Esophagus muscularis mucosa (tissue), 4 donors: Measurements from ENCODE around the gene LTBP1. TPM values are rescaled to one million over a fixed set of nuclear protein-coding genes. Genes with fewer than 3 reads are reported as not detected.
A peak's percentile ranks its signal among the peaks of the same experiment; 100 is the strongest.
"Not testable (repeated sequence)": the region's sequence is repeated elsewhere in the genome, so short reads cannot be mapped to it uniquely, and the experiment has no call there.

Experiments
- DNase-seq: peaks from one replicate; pipeline ENCODE4 v3.0.0-alpha.2; 2017; ENCODE audit errors: extremely low spot score
- H3K27ac ChIP-seq, 4 donors: fragments of 200-600 bp; sonication (generic); replicated peaks in 1 of 4; 1 replicate in 3 of 4; 2 replicates in 1 of 4; pipeline ENCODE4 v1.5.1; 2016 to 2019; ENCODE audit warnings: mild to moderate bottlenecking in 1 of 4
- H3K27me3 ChIP-seq, 4 donors: fragments of 200-600 bp; sonication (generic); one replicate each; pipeline versions ENCODE4 v1.5.1 to v1.6.0; 2016 to 2019
- H3K36me3 ChIP-seq, 4 donors: fragments of 200-600 bp; sonication (generic); one replicate each; pipeline ENCODE4 v1.5.1; 2016 to 2019
- H3K4me1 ChIP-seq, 4 donors: fragments of 200-600 bp; sonication (generic); one replicate each; pipeline ENCODE4 v1.5.1; 2016 to 2019
- H3K4me3 ChIP-seq, 4 donors: fragments of 200-600 bp; sonication (generic); 1 replicate in 2 of 4; 2 replicates in 2 of 4; pipeline ENCODE4 v1.5.1; 2016 to 2019; ENCODE audit warnings: mild to moderate bottlenecking in 4 of 4, moderate library complexity in 1 of 4
- H3K9me3 ChIP-seq, 4 donors: fragments of 200-600 bp; sonication (generic); 1 replicate in 3 of 4; 2 replicates in 1 of 4; pipeline ENCODE4 v1.5.1; 2016 to 2019
- EP300 ChIP-seq: sonication (generic); formaldehyde crosslinking; IDR thresholded peaks from one replicate; pipeline ENCODE4 v1.6.1; 2017; ENCODE audit warnings: antibody characterized with exemption
- POLR2A ChIP-seq: fragments of 450-650 bp; IDR thresholded peaks from one replicate; pipeline ENCODE4 v1.6.1; 2017; ENCODE audit warnings: antibody characterized with exemption, moderate library complexity, mild to moderate bottlenecking, low read depth
- POLR2AphosphoS5 ChIP-seq, 2 donors: sonication (generic); formaldehyde crosslinking; IDR thresholded peaks; one replicate each; pipeline ENCODE4 v1.6.1; 2017; ENCODE audit warnings: antibody characterized with exemption in 2 of 2
- WGBS: methylation state at CpG from one replicate; pipeline ENCODE4 v1.1.5; 2018; 5-methylcytosine and 5-hydroxymethylcytosine counted together
- intact Hi-C: fragments of 100-400 bp; cut with DNase I; formaldehyde crosslinking; loops from one replicate; pipeline ENCODE4 v1.15.1; 2023
- total RNA-seq, 4 donors: library from RNA; depleted of rRNA; stranded (reverse); fragments of >200 nt; gene quantifications; one replicate each; pipeline versions ENCODE4 v1.1.0 to v1.2.1, GENCODE V29; 2016
- TF ChIP-seq, protein P1 (sequence below), 3 experiments: fragments of 200-600 bp in 2 of 3; fragments of 450-650 bp in 1 of 3; sonication (generic) in 2 of 3; IDR thresholded peaks; one replicate each; pipeline ENCODE4 v1.5.1; 2017 to 2019; ENCODE audit warnings: antibody characterized with exemption in 3 of 3, mild to moderate bottlenecking in 2 of 3, moderate library complexity in 1 of 3

The LTBP1 gene
- total RNA-seq, 4 donors from 2014 or later = 254 to 465 (median 368) TPM

DNA sequence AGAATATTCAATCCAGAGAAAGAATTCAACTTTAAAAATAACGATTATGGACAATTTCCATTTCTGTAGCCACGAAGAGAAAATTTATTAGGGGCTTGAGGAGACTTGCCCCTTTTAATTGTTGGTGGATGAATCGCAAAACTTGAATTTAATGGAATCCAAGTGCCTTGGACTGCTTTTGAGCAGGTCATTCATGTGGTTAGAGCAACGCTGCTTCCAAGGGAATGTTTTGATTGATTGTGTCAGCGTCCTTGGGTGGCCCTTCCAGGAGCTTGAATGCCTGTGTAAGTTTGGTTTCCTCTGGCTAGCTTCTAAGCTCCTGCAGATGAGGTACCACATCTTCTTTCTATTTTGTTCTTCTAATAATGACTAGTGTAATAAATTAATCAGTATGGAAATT, 213.4 kb downstream of the LTBP1 start:
- intact Hi-C loops = no loop called here
- H3K36me3 ChIP-seq = peaks cover 0 to 3% (median 0%) of the 10 kb centered on the region in 4 donors
- H3K4me1 ChIP-seq = peaks cover 15 to 66% (median 55%) of the 10 kb centered on the region in 4 donors
- 70% methylated on average over 5 of the region's 5 CpGs for WGBS
- H3K27ac ChIP-seq = peak overlapping the region; percentile 78 to 84 (median 82)
- H3K4me3 ChIP-seq = no peak overlapping the region
- H3K27me3 ChIP-seq = no peaks in the 10 kb centered on the region
- DNase-seq = no peak
- H3K9me3 ChIP-seq = no peaks in the 10 kb centered on the region
- no peak for TF ChIP-seq POLR2AphosphoS5 (IDR thresholded peaks at IDR 0.05)
- TF ChIP-seq POLR2A = no peak
- TF ChIP-seq EP300 = no peak
- TF ChIP-seq, protein P1, sequence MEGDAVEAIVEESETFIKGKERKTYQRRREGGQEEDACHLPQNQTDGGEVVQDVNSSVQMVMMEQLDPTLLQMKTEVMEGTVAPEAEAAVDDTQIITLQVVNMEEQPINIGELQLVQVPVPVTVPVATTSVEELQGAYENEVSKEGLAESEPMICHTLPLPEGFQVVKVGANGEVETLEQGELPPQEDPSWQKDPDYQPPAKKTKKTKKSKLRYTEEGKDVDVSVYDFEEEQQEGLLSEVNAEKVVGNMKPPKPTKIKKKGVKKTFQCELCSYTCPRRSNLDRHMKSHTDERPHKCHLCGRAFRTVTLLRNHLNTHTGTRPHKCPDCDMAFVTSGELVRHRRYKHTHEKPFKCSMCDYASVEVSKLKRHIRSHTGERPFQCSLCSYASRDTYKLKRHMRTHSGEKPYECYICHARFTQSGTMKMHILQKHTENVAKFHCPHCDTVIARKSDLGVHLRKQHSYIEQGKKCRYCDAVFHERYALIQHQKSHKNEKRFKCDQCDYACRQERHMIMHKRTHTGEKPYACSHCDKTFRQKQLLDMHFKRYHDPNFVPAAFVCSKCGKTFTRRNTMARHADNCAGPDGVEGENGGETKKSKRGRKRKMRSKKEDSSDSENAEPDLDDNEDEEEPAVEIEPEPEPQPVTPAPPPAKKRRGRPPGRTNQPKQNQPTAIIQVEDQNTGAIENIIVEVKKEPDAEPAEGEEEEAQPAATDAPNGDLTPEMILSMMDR (IDR thresholded peaks at IDR 0.05) = no peak

DNA sequence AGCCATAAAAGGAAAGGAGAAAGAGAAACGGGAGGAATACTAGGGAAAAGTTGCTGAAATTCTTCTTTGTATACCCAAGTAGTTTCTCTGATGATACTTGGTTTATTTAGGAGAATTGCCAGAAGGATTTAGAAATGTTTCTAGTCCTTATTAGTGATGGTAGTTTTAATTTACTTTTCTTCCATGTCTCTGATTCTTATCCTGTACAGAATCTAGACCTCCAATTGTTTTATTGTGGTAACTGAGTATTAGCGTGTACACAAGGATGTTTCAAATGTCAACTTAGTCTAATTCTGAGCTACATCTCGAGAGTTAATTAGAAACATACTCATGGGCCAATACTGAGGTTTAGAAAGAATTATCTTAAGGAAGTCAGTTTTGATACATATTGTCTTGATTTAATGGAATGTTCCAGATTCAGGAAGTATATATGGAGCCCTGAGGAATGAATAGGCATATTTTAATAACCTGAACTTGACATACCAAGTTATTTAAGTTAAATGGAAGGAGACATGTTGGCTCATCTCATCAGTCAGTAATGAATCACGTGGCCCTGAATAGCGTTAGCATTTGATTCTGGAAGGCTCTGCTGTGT, 219.6 kb downstream of the LTBP1 start:
- H3K9me3 ChIP-seq = no peaks in the 10 kb centered on the region
- intact Hi-C loops = no loop called here
- DNase-seq = no peak
- H3K27ac ChIP-seq = no peak overlapping the region
- H3K4me3 ChIP-seq = no peak overlapping the region
- peaks cover 9 to 54% (median 46%) of the 10 kb centered on the region in 4 donors for H3K4me1 ChIP-seq
- TF ChIP-seq POLR2A = no peak
- TF ChIP-seq, protein P1 (IDR thresholded peaks at IDR 0.05) = no peak
- WGBS = 60% methylated on average over 5 of the region's 5 CpGs
- H3K36me3 ChIP-seq = peaks cover 0 to 3% (median 0%) of the 10 kb centered on the region in 4 donors
- no peaks in the 10 kb centered on the region for H3K27me3 ChIP-seq

DNA sequence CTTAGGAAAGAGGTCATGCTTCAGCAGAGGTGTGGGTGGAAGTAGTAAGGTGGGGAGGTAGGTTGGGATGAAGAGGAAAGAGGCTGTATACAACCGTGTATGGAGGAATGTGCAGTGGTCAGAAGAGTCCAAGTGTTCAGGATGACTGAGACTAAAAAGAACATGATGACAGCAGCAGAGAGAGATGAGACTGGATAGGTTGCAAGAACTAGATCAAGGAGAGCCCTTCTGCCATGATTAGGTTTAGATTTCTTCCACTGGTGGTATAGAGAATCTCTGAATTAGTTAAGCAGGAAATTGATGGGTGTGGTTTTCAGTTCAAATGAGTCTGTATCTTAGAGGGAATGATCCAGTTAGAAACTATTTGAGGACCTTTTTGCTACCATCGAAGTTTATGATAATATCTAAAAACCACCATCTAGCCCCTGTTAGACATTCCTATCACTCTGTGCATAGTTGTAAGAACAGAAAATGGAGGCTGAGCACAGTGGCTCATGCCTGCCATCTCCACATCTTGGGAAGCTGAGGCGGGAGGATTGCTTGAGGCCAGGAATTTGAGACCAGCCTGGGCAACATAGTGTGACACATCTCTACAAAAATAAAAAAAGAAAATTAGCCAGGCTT, 221.0 kb downstream of the LTBP1 start:
- 75% methylated on average over 3 of the region's 3 CpGs for WGBS
- no peak overlapping the region for H3K4me3 ChIP-seq
- peaks cover 0 to 2% (median 0%) of the 10 kb centered on the region in 4 donors for H3K36me3 ChIP-seq
- TF ChIP-seq POLR2A (no peak), POLR2AphosphoS5 (IDR thresholded peaks at IDR 0.05) (no peak), EP300 (no peak)
- TF ChIP-seq, protein P1 (IDR thresholded peaks at IDR 0.05) = no peak
- no peak for DNase-seq
- intact Hi-C loops = no loop called here
- no peak overlapping the region for H3K27ac ChIP-seq
- H3K9me3 ChIP-seq = no peaks in the 10 kb centered on the region
- peaks cover 9 to 52% (median 46%) of the 10 kb centered on the region in 4 donors for H3K4me1 ChIP-seq
- H3K27me3 ChIP-seq = no peaks in the 10 kb centered on the region

DNA sequence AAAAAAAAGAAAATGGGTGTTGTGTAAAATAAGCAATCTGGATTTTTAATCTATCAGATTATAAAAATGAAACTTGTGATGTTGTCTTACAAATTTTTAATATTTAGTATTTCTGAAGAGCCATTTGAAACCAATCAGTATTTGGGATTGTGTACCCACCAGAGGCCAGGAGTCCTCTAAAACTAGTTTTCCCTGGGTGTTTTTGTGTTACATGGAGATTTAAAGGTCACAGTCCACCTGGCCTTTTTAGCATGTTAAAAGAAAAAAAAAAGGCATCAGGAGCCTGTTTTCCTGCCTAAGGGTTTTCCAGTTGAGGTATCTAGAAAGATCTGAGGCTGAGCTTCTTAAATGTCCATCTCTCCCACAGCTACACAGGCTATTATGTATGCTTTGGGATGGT, 221.7 kb downstream of the LTBP1 start:
- no peak overlapping the region for H3K27ac ChIP-seq
- H3K4me1 ChIP-seq = peaks cover 9 to 50% (median 43%) of the 10 kb centered on the region in 4 donors
- H3K36me3 ChIP-seq = no peaks in the 10 kb centered on the region
- DNase-seq = no peak
- no peaks in the 10 kb centered on the region for H3K9me3 ChIP-seq
- no peaks in the 10 kb centered on the region for H3K27me3 ChIP-seq
- TF ChIP-seq POLR2AphosphoS5 (IDR thresholded peaks at IDR 0.05) (no peak), EP300 (no peak), POLR2A (no peak)
- TF ChIP-seq, protein P1 (IDR thresholded peaks at IDR 0.05) = no peak
- intact Hi-C loops = no loop called here
- no peak overlapping the region for H3K4me3 ChIP-seq

DNA sequence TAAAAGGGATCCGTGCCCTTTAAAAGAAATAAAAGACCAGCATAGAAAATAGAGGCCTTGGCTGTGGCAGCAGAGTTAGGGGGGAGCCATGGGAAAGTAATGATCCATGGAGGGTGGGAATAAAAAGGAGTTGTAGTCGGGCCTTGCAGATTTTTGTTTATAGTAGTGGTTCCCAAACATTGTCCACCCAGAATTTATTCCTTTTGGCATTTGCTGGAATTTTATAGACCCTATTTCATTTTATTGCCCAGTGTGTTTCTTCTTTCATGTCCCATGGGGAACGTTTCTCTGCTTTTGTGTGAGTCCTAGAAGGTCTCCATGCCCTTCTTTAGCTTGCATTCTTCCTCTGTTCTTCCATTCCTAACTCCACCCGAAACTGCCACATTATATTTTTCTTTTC, 222.2 kb downstream of the LTBP1 start:
- intact Hi-C loops = no loop called here
- TF ChIP-seq EP300 = no peak
- TF ChIP-seq, protein P1 (IDR thresholded peaks at IDR 0.05) = no peak
- TF ChIP-seq POLR2AphosphoS5 (IDR thresholded peaks at IDR 0.05) = no peak
- no peak for TF ChIP-seq POLR2A
- Histone ChIP-seq H3K36me3 (no peaks in the 10 kb centered on the region), H3K4me3 (no peak overlapping the region), H3K27ac (no peak overlapping the region), H3K9me3 (no peaks in the 10 kb centered on the region), H3K4me1 (peaks cover 9 to 50% (median 43%) of the 10 kb centered on the region in 4 donors), H3K27me3 (no peaks in the 10 kb centered on the region)
- WGBS = 59% methylated on average over 4 of the region's 4 CpGs
- no peak for DNase-seq

DNA sequence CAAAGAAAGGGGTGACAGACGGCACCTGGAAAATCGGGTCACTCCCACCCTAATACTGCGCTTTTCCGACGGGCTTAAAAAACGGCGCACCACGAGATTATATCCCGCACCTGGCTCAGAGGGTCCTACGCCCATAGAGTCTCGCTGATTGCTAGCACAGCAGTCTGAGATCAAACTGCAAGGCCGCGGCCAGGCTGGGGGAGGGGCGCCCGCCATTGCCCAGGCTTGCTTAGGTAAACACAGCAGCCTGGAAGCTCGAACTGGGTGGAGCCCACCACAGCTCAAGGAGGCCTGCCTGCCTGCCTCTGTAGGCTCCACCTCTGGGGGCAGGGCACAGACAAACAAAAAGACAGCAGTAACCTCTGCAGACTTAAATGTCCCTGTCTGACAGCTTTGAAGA, 223.5 kb downstream of the LTBP1 start:
- peaks cover 9 to 42% (median 36%) of the 10 kb centered on the region in 4 donors for H3K4me1 ChIP-seq
- H3K27me3 ChIP-seq, H3K9me3 ChIP-seq, H3K27ac ChIP-seq, H3K4me3 ChIP-seq, H3K36me3 ChIP-seq, DNase-seq, intact Hi-C loops: not testable (repeated sequence)
- 96% methylated on average over 14 of the region's 16 CpGs for WGBS
